HK-2 (cell line): ENCODE data around the gene WNT9A.

Experiments used
- DNase-seq: peaks from one replicate; pipeline ENCODE4 v3.0.0-alpha.2; 2018; ENCODE audit not compliant: unreplicated experiment

The WNT9A gene

GRCh38 chr1:227897704-227898438, 49.9 kb downstream of the WNT9A start:
- DNase-seq, result no peak

- DNase-seq, result no peak
Measured at GRCh38 chr1:227896710-227897655, 50.7 kb downstream of the WNT9A start.

DNA sequence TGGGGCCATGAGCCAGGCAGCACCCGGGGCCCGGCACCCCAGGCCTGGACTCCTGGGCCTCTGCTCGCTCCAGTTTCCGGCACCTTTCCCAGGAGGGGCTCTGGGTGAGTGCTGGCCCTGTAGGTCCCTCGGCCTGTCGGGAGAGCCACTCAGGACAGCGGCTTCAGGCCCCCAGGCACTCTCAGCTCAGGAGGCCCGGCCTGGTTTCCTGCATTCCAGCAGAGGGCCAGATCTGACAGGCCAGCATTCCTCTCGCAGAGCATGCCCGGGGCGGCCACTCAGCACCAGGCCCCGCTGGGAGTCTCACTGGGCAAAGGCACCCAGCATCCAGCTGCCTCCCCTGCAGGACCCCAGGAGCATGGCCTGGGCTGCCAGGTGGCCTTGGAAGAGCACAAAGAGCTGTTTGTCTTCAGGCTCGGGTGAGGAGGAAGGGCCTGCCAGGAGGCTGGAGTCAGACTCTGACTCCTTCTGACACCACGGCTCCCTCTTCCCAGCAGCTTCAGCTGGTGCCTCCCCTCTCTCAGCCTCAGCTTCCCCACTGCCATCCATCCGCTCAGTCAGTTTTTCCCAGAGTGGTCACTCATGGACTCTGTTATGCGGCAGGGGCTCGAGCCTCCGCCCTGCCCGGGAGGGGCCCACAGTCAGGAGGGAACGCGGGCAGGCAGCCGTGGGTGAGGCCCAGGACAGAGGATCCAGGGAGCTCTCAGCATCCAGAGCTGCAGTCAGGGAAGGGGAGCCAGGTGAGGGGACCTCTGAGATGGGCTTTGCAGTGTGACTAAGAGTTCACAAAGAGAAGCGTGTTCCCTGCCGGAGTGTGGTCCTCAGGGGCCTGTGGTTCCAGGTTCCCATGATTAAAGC, 51.7 kb downstream of the WNT9A start:
- no peak for DNase-seq

DNA sequence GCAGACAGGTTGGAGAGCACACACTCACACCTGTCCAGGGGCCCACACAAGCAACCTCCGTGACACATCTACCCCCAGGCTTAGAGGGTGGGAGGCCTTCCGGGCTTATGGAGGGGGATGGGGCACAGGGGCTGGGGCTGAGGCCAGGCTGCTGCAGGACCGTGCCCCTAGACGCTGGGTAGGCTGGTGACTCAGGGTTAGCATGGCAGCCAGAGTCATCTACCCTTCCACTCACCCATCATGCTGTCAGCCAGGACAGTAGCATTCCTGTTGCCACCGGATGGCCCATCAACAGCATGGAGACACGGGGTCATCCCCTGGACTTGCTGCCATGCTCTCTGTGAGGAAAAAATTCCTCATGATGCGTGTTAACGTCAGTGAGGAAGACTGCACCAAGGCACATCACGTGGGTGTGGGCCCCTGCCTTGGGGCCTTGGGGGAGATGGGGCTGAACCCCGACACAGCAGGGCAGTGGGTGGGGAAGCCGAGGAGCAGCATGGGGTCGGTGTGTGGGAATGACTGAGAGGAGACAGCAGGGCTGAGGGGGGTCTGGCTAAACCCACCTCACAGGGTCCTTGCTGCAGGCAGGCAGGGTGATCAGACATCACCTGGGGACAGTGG, 52.8 kb downstream of the WNT9A start:
- no peak for DNase-seq

GRCh38 chr1:227893949-227894721, 53.6 kb downstream of the WNT9A start:
- no peak for DNase-seq

GRCh38 chr1:227893300-227893948, 54.3 kb downstream of the WNT9A start:
- no peak for DNase-seq

DNA sequence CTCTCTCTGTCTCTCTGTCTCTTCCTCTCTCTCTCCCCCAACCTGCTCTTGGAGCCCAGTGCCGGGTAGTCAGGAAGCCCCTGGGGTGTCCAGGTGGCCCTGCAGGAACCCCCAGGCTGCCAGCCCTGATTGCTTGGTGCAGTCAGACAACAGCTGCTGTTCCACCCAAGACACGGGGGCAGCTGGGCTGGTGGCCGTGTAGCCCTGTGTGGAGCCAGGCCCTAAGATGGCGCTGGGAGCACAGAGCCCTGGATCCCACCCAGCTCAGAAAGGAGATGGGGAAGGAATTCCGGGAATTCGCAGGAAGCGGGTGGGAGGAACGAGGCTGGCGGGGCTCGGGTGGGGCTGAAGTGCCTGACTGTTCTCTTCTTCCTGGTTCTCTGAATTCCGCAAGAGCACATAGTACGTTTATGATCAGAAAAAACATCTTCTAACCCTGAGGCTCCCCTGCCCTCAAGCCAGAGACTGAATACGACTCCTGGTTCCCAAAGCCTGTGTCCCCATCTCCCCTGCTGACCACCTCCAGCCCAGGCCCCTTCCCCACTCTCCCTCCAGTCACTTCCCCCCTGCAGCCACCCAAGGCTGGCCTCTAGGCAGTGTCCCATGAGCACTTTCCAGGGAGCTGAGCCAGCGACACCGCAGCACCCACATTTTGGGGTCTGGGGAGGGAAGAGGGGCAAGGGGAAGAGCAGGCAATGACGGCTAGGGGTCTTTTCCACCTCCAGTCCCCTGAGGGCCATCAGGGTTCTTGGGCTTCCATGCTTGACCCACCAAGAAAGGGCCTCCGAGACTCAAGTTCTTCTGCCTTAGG, 55.0 kb downstream of the WNT9A start:
- DNase-seq, result peak; percentile 0

DNA sequence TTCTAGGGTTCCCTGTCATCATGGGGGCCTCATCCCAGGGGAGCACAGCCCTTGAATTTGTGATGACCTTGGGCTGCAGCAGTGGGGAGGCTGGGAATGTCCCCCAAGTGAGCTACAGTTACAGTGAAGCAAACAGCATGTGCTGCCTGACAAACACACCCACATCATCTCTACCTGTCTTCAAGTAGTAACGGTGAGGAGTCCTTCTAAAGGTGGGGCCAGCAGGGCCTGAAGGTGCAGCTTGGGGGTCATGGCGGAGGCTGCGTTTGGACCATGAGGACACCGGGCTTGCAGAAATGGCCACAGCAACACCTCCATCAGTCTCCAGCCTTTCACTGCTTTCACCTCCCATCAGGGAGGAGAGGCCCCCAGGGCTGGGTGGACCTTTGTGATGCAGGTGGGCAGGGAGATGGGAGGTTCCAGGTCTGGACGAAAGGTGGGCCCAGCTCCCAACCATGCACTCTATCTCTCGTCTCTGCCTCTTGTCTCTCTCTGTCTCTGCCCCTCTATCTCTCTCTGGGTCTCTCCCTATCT, 55.7 kb downstream of the WNT9A start:
- no peak for DNase-seq

GRCh38 chr1:227891223-227891954, 56.3 kb downstream of the WNT9A start:
- no peak for DNase-seq

- DNase-seq, result no peak
Measured at GRCh38 chr1:227890451-227891222, 57.1 kb downstream of the WNT9A start.

GRCh38 chr1:227889863-227890405, 57.8 kb downstream of the WNT9A start:
- DNase-seq, result no peak

DNA sequence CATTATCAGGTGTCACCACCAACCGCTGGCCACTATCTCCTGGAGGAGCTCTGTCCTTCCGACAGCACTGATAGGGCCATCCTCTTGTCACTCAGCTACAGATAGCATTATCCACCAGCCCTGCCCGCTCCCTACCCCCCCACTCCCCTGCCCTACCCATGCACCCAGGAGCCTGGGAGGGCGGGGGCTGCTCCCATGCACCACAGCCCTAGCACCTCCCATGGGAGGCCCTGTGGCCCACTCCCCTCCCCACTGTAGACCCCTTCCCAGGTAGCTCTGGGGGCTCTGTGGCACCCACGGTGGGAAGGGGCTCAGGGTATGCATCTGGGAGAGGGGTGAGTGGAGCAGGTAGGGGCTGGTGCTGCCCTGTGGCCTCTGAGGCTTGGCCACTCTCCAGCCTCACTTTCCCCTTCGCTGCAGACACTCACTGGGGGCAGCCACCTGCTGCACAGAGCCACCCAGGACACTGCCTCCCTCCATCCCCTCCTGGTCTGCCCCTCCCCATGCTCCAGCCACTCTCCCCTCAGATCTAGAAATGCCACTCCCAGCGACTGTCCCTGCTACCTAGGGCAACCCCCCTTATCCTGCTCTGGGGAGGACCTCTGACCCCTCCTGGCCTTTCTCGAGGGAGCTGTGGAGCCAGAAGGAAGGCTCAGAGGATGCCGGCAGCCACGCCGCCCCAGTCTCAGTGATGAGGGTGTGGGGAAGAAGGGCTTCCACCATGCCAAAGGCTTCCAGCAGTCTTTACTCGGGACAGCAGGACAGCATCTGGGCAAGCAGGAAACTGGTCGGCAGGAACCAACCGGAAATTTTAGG, 58.5 kb downstream of the WNT9A start:
- no peak for DNase-seq

DNA sequence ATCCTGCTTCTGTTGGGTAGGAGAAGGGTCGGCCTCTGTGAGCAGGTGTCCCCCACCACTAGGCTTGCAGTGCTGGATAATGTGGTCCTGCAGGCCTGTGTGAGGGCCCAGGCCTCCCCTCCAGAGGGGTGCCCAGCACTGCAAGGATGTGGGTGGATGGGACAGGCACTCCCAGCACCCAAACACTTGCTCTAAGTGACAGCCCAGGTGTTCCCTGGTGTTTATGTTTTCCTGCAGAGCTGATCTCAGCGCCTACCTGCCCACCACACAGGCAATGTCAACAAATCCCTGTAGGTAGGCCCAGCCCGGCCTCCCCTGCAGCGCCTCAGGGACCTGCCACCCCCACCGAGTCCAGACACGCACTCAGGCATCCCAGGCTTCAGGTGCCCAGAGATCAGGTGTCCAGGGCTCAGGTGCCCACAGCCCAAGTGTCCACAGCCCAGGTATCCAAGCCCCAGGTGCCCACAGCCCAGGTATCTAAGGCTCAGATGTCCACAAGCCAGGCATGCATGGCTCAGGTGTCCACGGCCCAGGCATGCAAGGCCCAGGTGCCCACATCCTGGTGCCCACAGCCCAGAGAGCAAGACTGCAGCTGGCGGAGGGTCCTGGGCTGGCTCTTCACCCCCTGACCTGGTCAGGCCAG, 59.2 kb downstream of the WNT9A start:
- DNase-seq, result no peak

DNA sequence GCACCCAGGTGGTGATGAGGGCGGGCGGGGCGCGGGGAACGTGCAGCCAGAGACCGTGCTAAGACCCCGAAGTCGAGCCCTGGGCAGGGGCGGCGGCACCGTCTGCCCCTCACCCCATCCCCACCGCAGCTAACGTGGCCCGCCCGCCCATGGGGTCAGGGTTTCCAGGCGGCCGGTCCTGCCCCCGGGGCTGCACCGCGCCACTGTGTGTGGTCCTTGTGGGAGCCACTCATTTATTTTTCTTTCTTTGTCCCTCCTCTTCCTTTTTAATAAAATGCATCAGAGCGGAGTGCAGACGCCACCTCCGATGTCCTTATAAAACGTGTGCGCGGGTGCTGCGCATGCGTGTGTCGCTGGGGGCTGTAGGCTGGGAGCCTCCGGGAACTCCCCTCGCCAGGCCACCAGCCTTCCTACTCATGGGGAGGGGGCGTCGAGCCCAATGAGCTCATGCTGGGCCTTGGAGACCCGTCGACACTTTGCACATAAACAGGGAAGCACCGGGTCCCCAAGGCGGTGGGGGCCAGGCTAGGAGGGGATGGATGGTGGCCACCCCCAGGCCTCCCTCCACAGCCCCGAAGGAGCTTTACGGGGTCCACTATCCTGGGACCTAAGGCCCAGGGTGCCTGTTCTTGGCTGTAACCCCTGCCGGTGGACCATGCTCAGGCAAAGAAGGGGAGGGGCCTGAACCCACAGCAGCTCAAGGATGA, 59.9 kb downstream of the WNT9A start:
- DNase-seq, result no peak

DNA sequence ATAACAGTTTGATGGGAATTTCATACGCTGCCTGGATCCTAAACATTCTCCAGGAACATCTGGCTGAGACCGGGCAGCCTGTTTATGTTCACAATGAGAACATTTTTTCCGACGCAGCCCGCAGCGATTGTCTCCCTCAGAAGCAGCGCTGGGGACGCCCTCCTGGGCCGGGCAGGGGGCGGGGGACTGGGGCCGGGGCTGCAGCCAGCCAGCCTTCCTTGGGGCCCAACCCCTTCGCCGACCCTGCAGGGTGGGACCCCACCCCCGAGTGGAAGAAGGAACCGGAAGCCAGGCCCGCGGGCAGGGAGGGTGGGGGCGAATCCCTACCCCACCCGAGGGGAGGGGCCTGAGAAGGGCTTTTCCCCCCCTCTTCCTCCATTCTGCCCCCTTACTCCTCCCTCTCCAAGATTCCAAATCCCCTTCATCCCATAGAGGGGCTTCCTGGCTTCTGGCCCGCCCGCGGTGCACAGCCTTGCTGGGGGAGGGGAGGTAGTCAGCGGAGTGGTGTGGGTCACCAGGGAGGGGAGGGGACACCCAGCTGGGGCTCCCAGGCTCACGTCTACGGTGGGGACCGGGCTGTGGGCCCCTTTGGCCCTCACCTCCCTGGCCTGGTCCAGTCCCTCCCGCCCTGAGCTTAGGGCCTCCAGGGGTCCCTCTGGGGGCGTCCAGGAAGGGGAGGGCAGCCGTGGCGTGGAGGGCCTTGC, 60.6 kb downstream of the WNT9A start:
- no peak for DNase-seq
